HG03135 (cell line): ENCODE measurements around the gene ARTN.

Experiments
- ATAC-seq: cut with Tn5 transposase; IDR thresholded peaks from one replicate; pipeline ENCODE4 v1.9.1; 2021; ENCODE audit warnings: mild to moderate bottlenecking, moderate library complexity; ENCODE audit not compliant: unreplicated experiment

The ARTN gene

GRCh38 chr1:43946236-43947060, 12.8 kb downstream of the ARTN start, which contains the start of gene IPO13:
Gene IPO13 (plus strand): TSS chr1:43946950. CDS start chr1:43947601, 651 bp downstream.
- ATAC-seq, result peak; percentile 91

GRCh38 chr1:43947061-43947873, 13.7 kb downstream of the ARTN start:
- ATAC-seq, result peak; percentile 6

- ATAC-seq, result no peak
These were observed 14.4 kb downstream of the ARTN start for GRCh38 chr1:43947874-43948437.

GRCh38 chr1:43949678-43950077, 16.1 kb downstream of the ARTN start:
- ATAC-seq, result no peak

- no peak for ATAC-seq
These were observed 17.7 kb downstream of the ARTN start for GRCh38 chr1:43951021-43951985.

GRCh38 chr1:43952731-43953346, 19.2 kb downstream of the ARTN start:
- no peak for ATAC-seq

- no peak for ATAC-seq
These were observed 19.8 kb downstream of the ARTN start for GRCh38 chr1:43953361-43953760.

- no peak for ATAC-seq
These were observed 20.4 kb downstream of the ARTN start for GRCh38 chr1:43954036-43954435.

GRCh38 chr1:43956234-43956633, 22.6 kb downstream of the ARTN start:
- no peak for ATAC-seq

GRCh38 chr1:43957407-43958040, 23.9 kb downstream of the ARTN start:
- ATAC-seq, result no peak

- ATAC-seq, result no peak
These were observed 25.0 kb downstream of the ARTN start for GRCh38 chr1:43958351-43959255.

GRCh38 chr1:43960798-43961197, 27.2 kb downstream of the ARTN start:
- no peak for ATAC-seq

- ATAC-seq, result no peak
These were observed 28.1 kb downstream of the ARTN start for GRCh38 chr1:43961692-43962091.

GRCh38 chr1:43962324-43962723, 28.7 kb downstream of the ARTN start:
- no peak for ATAC-seq

- ATAC-seq, result no peak
These were observed 29.4 kb downstream of the ARTN start for GRCh38 chr1:43963006-43963405.

GRCh38 chr1:43963890-43964289, 30.3 kb downstream of the ARTN start:
- ATAC-seq, result no peak

GRCh38 chr1:43965316-43965715, 31.7 kb downstream of the ARTN start:
- no peak for ATAC-seq

GRCh38 chr1:43968348-43968948, 34.8 kb downstream of the ARTN start:
- no peak for ATAC-seq
